PC-9 (cell line): ENCODE measurements around the gene SLC9A3.

Experiments used
- CTCF ChIP-seq: fragments of 200-600 bp; sonication (generic); conservative IDR thresholded peaks from 2 replicates; pipeline ENCODE4 v1.6.1; 2017; ENCODE audit warnings: mixed run types, antibody characterized with exemption, mild to moderate bottlenecking, moderate library complexity
- EZH2 ChIP-seq: fragments of 200-600 bp; sonication (generic); IDR thresholded peaks from 2 replicates; pipeline ENCODE4 v1.8.0; 2017; ENCODE audit warnings: antibody characterized with exemption, low read depth

GRCh38 chr5:485113-485945 lies 38.9 kb downstream of the SLC9A3 start:
- TF ChIP-seq CTCF (no peak), EZH2 (no peak)
